A204.1 (cell line): Measurements from ENCODE around the gene SLCO1B3.

ENCODE experiments used
- FAIRE-seq: peaks from 2 replicates; lab custom pipeline; 2012; peaks lifted over from hg19 to GRCh38; lab: Jason Lieb, UNC

Gene SLCO1B3

DNA sequence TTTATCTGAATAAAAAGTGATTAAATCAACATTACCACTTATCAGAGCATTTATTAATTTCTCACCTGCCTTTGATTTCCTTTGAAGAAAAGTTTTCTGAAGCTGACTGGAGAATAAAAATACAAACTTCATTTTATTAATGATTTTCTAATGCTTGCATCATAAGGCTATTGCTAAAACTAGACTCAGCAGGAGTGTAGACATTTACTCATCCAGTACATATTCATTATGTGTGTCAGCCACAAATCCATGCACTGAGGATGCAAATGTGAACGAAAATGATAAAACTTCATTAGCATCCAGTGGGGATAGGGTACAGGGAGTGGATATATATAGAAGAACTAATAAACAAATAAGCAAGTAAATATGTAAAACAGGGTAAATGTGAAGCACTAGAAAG, 74.6 kb downstream of the SLCO1B3 start:
- no peak for FAIRE-seq

DNA sequence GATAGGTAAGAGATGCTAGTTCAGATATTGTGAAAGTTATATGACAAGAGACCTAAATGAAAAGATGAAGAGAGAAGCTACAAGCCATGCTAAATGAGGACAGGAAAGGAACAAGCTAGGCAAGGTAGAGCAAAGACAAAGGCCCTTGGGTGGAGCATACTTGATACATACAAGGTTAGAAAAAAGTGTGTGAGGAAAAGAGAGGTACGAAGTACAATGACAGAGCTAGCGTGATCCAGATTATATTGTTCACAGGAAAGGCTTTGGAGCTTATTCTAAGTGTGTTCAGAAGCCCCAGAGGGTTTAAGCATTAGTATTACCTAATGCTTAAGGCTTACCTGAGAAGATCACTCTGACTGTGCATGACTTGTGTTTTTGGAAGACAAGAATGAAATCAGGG, 75.0 kb downstream of the SLCO1B3 start:
- FAIRE-seq: no peak

DNA sequence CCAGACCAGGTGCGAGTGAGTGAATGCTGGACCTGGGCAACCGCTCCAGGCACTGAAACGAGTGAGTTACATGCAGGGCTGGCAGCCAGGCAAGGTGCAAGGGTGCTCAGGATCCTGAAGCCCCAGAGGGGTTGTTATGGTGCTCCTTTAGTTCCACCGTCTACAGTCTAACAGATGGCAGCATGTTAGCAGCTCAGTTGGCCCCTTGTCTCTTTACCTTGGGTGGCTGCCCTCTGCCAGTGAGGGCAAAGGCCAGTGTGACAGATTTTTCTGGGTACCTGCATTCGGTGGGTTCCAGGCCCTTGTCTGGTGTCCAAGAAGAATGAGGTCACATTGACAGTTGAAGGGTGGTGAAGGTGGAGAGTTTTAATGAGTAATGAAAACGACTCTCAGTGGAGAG, 106.8 kb downstream of the SLCO1B3 start:
- FAIRE-seq: no peak

DNA sequence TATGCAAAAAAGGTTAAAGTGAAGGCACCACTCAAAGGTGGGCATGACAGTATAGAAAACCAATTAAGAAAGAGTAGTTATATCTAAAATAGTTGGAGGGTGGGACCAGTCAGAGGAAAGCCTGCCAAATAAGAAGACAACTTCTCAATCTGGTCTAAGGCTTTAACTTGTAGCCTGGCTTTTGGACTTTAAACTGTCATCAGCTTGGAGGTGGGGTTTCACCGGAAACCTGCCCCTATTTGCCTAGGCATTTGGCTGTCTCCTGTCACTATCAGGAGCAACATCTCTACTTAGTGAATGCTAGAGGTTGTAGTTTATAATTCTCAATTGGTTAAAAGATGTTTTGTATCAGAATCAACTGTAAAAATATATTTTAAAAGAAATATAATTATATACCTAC, 107.3 kb downstream of the SLCO1B3 start:
- no peak for FAIRE-seq

DNA sequence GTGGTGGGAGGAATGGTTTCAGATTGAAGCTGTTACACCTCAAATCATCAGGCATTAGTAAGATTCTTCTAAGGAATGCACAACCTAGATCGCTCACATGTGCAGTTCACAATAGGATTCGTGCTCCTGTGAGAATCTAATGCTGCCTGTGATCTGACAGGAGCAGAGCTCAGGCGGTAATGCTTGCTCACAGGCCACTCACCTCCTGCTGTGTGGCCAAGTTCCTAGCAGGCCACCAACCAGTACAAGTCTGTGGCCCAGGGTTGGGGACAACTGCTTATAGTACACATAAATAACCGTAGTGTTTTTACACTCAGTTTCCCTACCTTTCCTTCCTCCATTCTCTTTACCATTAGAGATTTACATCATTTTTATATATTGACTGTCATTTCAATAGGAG, 121.4 kb downstream of the SLCO1B3 start:
- no peak for FAIRE-seq

DNA sequence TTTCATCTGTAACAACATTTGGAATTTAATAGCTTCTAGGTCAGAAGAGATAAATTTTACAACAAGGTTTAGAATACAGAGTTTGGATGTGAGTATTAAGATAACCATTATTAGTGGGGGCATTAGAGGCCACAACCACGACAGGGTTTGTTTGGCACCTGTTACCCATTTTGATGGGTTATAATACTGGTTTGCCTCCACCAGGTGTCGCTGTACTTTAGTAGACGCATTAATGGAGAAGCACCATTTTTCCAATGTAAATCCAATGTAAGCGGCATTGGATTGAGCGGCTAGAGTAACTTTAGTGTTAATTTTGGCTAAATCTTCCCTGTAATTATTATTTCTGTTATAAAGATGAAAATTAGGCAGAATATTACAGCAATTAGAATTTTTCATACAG, 136.2 kb downstream of the SLCO1B3 start:
- FAIRE-seq: no peak

DNA sequence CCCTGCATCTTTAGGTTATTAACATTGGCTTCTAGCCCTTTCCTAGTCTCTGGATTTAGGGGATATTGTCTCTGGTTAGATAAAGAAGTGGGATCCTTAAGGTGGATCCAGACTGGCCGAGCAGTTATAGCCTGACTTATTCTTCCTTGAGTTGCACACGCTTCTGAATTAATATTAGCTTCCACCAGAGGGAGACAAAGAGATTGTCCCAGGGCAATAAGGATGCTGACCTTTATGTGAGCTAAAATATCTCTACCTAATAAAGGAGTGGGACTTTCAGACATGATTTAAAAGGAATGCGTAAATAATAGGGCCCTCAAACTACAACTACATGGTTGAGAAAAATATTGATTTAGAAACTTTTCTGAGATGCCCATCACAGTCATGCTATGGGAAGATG, 139.7 kb downstream of the SLCO1B3 start:
- no peak for FAIRE-seq

DNA sequence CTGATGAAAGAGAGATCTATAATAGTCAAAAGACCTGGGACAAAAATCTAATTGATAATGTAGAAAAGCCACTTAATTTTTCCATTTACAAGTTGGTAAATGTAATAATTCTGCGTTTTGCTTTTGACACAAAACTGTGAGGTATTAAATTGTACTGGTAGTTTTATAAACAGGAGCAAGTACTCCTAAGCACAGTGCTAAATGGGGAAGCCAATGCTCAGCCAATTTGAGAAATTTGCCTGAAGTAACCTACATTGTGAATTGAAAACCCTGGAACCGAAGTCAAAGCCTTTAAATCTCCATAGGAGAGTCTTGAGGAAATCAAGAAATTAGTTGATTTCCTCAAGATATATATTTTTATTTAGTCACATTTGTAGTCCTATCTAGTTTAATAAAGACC, 152.8 kb downstream of the SLCO1B3 start:
- FAIRE-seq: no peak

DNA sequence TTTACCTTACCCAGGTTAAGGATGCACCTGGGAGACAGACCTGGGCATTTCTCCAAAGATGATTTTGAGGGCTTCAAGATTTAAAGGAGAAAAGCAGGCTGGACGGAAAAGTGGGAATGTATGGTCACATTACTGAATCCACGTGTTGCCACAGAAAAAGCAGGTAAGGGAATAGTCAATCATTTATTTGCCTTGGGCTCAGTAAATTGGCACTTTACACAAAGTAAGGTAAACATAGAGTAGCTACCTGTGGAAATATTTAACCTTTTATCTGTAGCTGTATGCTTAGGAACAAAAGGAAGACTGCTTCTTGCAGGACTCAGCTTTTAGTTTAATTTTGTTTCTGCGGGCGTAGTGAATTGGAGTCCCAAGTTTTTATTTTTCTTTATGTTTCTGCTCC, 153.3 kb downstream of the SLCO1B3 start:
- FAIRE-seq: no peak
